Measurements from ENCODE around the gene UBE2O.
A peak's percentile ranks its signal among the peaks of the same experiment; 100 is the strongest.

The UBE2O gene

DNA sequence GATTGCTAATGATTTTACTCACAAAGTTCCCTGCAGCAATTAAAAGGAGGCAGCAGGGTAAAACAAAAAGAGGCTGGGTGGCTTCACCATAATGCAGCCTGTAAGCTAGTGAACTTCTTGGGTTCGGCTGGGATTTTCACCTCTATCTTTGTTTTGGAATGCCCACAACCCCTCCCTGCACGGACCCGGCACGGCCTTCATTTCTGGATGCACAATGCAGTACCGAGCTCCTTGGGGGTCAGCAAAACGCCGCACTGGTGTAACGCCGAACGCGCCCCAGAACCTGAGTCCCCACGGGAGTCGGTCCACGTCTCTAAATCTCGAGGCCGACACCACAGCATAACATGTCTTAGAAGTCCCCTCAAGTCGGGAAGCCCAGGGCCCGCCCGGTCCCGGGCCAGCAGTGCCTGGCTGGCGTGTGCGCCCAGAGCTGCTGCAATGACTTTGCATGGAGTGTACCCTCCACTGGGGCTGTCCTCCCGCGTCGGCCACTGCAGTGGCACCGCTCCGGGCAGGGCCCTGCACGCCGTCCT is 759 bp downstream of the UBE2O start:
- Histone ChIP-seq H3K27me3 (ENCODE audit: insufficient read depth, poor library complexity, severe bottlenecking) (no peaks in the 10 kb centered on the region), H3K4me3 (replicated peaks; ENCODE audit: insufficient read depth, low read length) (peak overlapping the region; percentile 82), H3K27ac (replicated peaks) (no peak overlapping the region)
- TF ChIP-seq, protein P1, sequence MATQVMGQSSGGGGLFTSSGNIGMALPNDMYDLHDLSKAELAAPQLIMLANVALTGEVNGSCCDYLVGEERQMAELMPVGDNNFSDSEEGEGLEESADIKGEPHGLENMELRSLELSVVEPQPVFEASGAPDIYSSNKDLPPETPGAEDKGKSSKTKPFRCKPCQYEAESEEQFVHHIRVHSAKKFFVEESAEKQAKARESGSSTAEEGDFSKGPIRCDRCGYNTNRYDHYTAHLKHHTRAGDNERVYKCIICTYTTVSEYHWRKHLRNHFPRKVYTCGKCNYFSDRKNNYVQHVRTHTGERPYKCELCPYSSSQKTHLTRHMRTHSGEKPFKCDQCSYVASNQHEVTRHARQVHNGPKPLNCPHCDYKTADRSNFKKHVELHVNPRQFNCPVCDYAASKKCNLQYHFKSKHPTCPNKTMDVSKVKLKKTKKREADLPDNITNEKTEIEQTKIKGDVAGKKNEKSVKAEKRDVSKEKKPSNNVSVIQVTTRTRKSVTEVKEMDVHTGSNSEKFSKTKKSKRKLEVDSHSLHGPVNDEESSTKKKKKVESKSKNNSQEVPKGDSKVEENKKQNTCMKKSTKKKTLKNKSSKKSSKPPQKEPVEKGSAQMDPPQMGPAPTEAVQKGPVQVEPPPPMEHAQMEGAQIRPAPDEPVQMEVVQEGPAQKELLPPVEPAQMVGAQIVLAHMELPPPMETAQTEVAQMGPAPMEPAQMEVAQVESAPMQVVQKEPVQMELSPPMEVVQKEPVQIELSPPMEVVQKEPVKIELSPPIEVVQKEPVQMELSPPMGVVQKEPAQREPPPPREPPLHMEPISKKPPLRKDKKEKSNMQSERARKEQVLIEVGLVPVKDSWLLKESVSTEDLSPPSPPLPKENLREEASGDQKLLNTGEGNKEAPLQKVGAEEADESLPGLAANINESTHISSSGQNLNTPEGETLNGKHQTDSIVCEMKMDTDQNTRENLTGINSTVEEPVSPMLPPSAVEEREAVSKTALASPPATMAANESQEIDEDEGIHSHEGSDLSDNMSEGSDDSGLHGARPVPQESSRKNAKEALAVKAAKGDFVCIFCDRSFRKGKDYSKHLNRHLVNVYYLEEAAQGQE (IDR thresholded peaks at IDR 0.05; ENCODE audit: insufficient replicate concordance, low read depth): no peak
- TF ChIP-seq, protein P2, sequence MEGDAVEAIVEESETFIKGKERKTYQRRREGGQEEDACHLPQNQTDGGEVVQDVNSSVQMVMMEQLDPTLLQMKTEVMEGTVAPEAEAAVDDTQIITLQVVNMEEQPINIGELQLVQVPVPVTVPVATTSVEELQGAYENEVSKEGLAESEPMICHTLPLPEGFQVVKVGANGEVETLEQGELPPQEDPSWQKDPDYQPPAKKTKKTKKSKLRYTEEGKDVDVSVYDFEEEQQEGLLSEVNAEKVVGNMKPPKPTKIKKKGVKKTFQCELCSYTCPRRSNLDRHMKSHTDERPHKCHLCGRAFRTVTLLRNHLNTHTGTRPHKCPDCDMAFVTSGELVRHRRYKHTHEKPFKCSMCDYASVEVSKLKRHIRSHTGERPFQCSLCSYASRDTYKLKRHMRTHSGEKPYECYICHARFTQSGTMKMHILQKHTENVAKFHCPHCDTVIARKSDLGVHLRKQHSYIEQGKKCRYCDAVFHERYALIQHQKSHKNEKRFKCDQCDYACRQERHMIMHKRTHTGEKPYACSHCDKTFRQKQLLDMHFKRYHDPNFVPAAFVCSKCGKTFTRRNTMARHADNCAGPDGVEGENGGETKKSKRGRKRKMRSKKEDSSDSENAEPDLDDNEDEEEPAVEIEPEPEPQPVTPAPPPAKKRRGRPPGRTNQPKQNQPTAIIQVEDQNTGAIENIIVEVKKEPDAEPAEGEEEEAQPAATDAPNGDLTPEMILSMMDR (IDR thresholded peaks at IDR 0.05; ENCODE audit: insufficient read depth, low read length): no peak
- no peak for TF ChIP-seq POLR2AphosphoS5 (IDR thresholded peaks at IDR 0.05; ENCODE audit: low read depth)
- DNase-seq (ENCODE audit: low read depth in 1 of 2, low spot score in 1 of 2): peak in 1 of 2 experiments; percentile 13

DNA sequence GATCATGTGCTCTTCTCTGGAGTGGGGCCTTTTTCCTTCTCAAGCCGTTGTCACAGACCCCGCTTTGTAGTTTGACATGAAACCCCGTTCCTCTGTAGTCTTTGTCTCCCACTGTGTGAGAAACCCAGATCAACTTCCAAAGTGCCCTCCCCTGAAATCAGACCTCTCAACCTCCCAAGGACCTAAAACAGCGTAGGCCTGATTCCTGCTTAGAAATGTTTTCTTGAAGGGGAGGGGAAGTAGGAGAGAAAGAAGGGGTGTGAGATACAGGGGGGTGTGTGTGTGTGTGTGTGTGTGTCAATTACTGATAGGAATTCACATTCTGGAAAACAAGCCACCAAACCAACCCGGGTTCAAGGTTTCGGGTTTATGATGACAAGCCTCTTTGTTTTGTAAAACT is 1.4 kb downstream of the UBE2O start:
- TF ChIP-seq GABPA (IDR thresholded peaks at IDR 0.05; ENCODE audit: low read depth) (no peak), SPI1 (IDR thresholded peaks at IDR 0.05; ENCODE audit: borderline replicate concordance, low read depth) (no peak), POLR2AphosphoS5 (IDR thresholded peaks at IDR 0.05; ENCODE audit: low read depth) (no peak)
- TF ChIP-seq, protein P1 (IDR thresholded peaks at IDR 0.05; ENCODE audit: insufficient replicate concordance, low read depth): no peak
- TF ChIP-seq, protein P2 (IDR thresholded peaks at IDR 0.05; ENCODE audit: insufficient read depth, low read length): no peak
- Histone ChIP-seq H3K4me3 (replicated peaks; ENCODE audit: insufficient read depth, low read length) (no peak overlapping the region), H3K27me3 (ENCODE audit: insufficient read depth, poor library complexity, severe bottlenecking) (no peaks in the 10 kb centered on the region), H3K27ac (replicated peaks) (no peak overlapping the region)
- no peak for DNase-seq (ENCODE audit: low read depth in 1 of 2, low spot score in 1 of 2)

DNA sequence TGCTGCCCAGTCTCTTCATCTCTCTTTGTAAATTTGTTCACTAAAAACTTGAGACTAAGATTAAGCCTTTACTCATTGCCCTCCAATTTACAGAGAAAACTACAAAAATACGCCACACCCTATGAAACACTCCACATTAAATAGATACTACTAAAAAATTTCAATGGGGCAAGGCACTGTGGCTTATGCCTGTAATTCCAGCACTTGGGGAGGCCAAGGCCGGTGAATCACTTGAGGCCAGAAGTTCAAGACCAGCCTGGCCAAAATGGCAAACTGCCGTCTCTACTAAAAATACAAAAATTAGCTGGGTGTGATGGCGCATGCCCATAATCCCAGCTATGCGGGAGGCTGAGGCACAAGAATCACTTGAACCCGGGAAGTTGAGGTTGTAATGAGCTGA is 3.8 kb downstream of the UBE2O start:
- TF ChIP-seq, protein P2 (IDR thresholded peaks at IDR 0.05; ENCODE audit: insufficient read depth, low read length): no peak
- TF ChIP-seq POLR2AphosphoS5 (IDR thresholded peaks at IDR 0.05; ENCODE audit: low read depth) (no peak), GABPA (IDR thresholded peaks at IDR 0.05; ENCODE audit: low read depth) (no peak), SPI1 (IDR thresholded peaks at IDR 0.05; ENCODE audit: borderline replicate concordance, low read depth) (no peak)
- TF ChIP-seq, protein P1 (IDR thresholded peaks at IDR 0.05; ENCODE audit: insufficient replicate concordance, low read depth): no peak
- H3K27me3 ChIP-seq (ENCODE audit: insufficient read depth, poor library complexity, severe bottlenecking): no peaks in the 10 kb centered on the region
- DNase-seq (ENCODE audit: low read depth in 1 of 2, low spot score in 1 of 2): no peak
- H3K27ac ChIP-seq (replicated peaks): no peak overlapping the region
- no peak overlapping the region for H3K4me3 ChIP-seq (replicated peaks; ENCODE audit: insufficient read depth, low read length)

Measured in HL-60 (cell line).